ENCODE data around the gene MRGPRF.

DNA sequence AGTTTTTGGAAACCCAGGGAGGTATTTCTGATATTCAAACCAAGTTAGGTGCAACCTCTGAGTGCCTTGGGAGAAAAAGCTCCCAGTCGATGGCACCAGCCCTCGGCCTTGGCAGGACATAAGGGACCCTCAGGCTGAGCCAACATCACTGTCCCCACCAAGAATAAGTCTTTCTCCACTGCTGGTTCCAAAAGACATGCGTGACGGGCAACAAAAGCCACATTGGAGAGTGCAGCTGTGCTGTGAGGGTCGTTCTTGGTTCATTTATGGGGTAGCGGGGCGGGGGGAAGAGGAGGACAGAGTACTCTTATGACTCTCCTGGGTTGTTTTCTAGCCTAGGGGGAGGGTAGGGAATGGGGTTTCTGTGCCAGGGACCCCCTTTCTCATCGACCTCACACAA is 24.5 kb upstream of the MRGPRF start:
- TF ChIP-seq, protein P1, sequence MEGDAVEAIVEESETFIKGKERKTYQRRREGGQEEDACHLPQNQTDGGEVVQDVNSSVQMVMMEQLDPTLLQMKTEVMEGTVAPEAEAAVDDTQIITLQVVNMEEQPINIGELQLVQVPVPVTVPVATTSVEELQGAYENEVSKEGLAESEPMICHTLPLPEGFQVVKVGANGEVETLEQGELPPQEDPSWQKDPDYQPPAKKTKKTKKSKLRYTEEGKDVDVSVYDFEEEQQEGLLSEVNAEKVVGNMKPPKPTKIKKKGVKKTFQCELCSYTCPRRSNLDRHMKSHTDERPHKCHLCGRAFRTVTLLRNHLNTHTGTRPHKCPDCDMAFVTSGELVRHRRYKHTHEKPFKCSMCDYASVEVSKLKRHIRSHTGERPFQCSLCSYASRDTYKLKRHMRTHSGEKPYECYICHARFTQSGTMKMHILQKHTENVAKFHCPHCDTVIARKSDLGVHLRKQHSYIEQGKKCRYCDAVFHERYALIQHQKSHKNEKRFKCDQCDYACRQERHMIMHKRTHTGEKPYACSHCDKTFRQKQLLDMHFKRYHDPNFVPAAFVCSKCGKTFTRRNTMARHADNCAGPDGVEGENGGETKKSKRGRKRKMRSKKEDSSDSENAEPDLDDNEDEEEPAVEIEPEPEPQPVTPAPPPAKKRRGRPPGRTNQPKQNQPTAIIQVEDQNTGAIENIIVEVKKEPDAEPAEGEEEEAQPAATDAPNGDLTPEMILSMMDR (IDR thresholded peaks at IDR 0.05; ENCODE audit: low read depth, low read length): no peak
- TF ChIP-seq EZH2phosphoT487 (IDR thresholded peaks at IDR 0.05; ENCODE audit: low read depth): no peak

All from OCI-LY3 (cell line).